ENCODE data around the gene B4GALT7.

Gene B4GALT7

DNA sequence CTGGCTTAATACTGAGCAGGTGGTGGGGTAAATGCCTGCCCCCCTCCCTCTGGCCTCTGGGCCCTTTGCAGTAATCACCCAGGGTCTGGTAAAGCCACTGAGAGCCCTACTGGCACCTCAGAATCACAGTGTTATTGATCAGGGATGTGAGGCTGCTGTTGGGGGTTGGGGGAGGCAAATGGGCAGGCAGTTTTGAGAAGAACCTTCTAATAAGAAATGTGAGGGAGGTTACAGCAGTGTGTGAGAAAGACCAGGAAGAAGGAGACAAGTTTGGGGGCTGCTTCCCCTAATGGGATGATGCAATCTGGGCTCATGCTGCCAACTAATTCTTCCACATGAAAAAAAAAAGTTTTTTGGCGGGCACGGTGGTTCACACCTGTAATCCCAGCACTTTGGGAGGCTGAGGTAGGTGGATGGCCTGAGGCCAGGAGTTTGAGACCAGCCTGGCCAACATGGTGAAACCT, 3.1 kb upstream of the B4GALT7 start:
- H4K20me1 ChIP-seq (ENCODE audit: insufficient read depth, low read length): peaks cover 16% of the 10 kb centered on the region
- H3K79me2 ChIP-seq (ENCODE audit: insufficient read depth, low read length): peaks cover 36% of the 10 kb centered on the region
- no peak for ATAC-seq (ENCODE audit: insufficient read depth, low read depth)

DNA sequence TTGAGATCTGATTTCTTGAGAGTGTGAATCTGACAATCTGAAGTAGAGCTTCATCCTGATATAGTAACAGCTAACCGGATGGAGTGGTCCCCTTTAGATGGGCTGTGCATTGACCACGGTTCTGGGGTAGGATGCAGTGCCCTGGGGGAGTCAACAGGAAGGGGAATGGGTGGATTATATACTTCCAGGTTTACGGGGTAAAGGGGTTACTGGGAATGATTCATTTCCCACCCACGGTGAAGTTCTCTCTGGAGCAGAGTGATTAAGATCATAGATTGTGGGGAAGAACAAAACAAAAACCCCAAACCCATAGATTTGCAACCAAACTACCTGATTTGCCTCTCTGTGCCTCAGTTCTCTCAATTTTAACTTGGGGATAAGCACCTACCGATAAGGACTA, 1.5 kb upstream of the B4GALT7 start:
- no peaks in the 10 kb centered on the region for H3K9me3 ChIP-seq (ENCODE audit: insufficient read depth, low read length, severe bottlenecking)
- DNase-seq (no peak), ATAC-seq (ENCODE audit: insufficient read depth, low read depth) (no peak)
- no peak overlapping the region for H3K4me2 ChIP-seq (ENCODE audit: insufficient read depth, low read length)
- H3K79me2 ChIP-seq (ENCODE audit: insufficient read depth, low read length): peaks cover 19% of the 10 kb centered on the region
- no peak overlapping the region for H3K9ac ChIP-seq (ENCODE audit: low read depth, low read length)
- H3K36me3 ChIP-seq (ENCODE audit: insufficient read depth, low read length): peaks cover 34% of the 10 kb centered on the region
- H3K4me1 ChIP-seq (ENCODE audit: insufficient read depth, low read length): peaks cover 39% of the 10 kb centered on the region
- TF ChIP-seq, protein P1, sequence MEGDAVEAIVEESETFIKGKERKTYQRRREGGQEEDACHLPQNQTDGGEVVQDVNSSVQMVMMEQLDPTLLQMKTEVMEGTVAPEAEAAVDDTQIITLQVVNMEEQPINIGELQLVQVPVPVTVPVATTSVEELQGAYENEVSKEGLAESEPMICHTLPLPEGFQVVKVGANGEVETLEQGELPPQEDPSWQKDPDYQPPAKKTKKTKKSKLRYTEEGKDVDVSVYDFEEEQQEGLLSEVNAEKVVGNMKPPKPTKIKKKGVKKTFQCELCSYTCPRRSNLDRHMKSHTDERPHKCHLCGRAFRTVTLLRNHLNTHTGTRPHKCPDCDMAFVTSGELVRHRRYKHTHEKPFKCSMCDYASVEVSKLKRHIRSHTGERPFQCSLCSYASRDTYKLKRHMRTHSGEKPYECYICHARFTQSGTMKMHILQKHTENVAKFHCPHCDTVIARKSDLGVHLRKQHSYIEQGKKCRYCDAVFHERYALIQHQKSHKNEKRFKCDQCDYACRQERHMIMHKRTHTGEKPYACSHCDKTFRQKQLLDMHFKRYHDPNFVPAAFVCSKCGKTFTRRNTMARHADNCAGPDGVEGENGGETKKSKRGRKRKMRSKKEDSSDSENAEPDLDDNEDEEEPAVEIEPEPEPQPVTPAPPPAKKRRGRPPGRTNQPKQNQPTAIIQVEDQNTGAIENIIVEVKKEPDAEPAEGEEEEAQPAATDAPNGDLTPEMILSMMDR (IDR thresholded peaks at IDR 0.05; ENCODE audit: borderline replicate concordance, extremely low read depth, low read length, poor library complexity, severe bottlenecking): no peak
- no peak overlapping the region for H2AFZ ChIP-seq (ENCODE audit: low read depth, low read length)
- H4K20me1 ChIP-seq (ENCODE audit: insufficient read depth, low read length): peaks cover 16% of the 10 kb centered on the region
- H3K27me3 ChIP-seq (ENCODE audit: insufficient read depth, low read length, poor library complexity): no peaks in the 10 kb centered on the region
- no peak overlapping the region for H3K4me3 ChIP-seq (ENCODE audit: low read depth in 1 of 2, low read length in 2 of 2)
- no peak overlapping the region for H3K27ac ChIP-seq (ENCODE audit: low read length)

More for the DNA sequence above, 3.1 kb upstream of the B4GALT7 start:
- H3K27me3 ChIP-seq (ENCODE audit: insufficient read depth, low read length, poor library complexity): no peaks in the 10 kb centered on the region
- H3K36me3 ChIP-seq (ENCODE audit: insufficient read depth, low read length): peaks cover 37% of the 10 kb centered on the region
- H3K27ac ChIP-seq (ENCODE audit: low read length): no peak overlapping the region
- H3K9ac ChIP-seq (ENCODE audit: low read depth, low read length): no peak overlapping the region
- H3K4me1 ChIP-seq (ENCODE audit: insufficient read depth, low read length): peaks cover 43% of the 10 kb centered on the region
- no peaks in the 10 kb centered on the region for H3K9me3 ChIP-seq (ENCODE audit: insufficient read depth, low read length, severe bottlenecking)
- H2AFZ ChIP-seq (ENCODE audit: low read depth, low read length): no peak overlapping the region
- no peak overlapping the region for H3K4me2 ChIP-seq (ENCODE audit: insufficient read depth, low read length)
- H3K4me3 ChIP-seq (ENCODE audit: low read depth in 1 of 2, low read length in 2 of 2): no peak overlapping the region
- no peak for DNase-seq
- no peak for TF ChIP-seq EZH2 (IDR thresholded peaks at IDR 0.05; ENCODE audit: borderline replicate concordance, low read depth, low read length, severe bottlenecking)

DNA sequence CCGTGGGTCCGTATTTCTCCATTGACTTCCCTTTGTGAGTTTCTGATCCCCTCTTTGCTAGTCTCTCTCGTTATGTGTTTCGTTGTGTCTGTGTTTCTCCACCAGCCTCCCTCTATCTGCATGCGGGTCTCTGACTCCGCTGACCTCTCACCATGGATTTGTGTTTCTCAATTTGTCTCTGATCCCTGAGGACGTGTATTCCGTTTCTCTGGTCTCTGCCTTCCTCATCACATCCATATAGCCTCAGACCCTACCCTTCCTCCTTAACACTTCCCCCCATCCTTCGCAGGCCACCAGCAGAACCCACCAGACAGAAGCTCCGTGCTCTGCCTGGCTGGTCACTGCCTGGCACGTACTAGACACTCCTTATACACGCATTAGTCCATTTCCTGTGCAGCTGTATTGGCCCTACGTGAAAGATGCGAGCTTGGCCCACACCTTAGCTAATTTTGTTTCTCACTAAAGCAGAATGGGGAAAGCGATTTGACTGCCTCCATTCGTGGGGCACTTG, 631 bp downstream of the B4GALT7 start:
- no peaks in the 10 kb centered on the region for H3K27me3 ChIP-seq (ENCODE audit: insufficient read depth, low read length, poor library complexity)
- DNase-seq: no peak

DNA sequence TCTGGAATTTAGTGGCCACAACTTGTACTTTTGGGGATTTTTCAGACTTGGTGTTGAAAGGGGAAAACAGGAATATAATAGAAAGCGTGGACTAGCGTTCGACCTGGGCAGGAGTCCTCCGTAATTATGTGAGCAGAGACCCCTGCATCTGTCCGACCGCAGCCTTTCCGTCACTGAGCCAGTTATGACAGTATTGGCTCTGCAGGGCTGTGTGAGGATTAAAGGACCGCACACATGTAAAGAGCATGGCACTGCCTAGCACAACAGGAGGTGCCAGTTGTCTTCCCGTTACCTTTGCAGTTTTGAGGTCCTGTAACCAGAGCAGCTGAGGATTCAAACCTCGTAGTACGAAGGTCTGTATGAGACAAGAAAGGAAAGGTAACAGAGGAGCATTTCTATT, 1.2 kb downstream of the B4GALT7 start:
- H3K27me3 ChIP-seq (ENCODE audit: insufficient read depth, low read length, poor library complexity): no peaks in the 10 kb centered on the region
- H3K9ac ChIP-seq (ENCODE audit: low read depth, low read length): peak overlapping the region; percentile 91
- peak overlapping the region; percentile 75 for H3K27ac ChIP-seq (ENCODE audit: low read length)
- H4K20me1 ChIP-seq (ENCODE audit: insufficient read depth, low read length): peaks cover 8% of the 10 kb centered on the region; the same call in 1 of the 2 replicates
- H3K9me3 ChIP-seq (ENCODE audit: insufficient read depth, low read length, severe bottlenecking): no peaks in the 10 kb centered on the region
- H3K4me1 ChIP-seq (ENCODE audit: insufficient read depth, low read length): peaks cover 29% of the 10 kb centered on the region
- H2AFZ ChIP-seq (ENCODE audit: low read depth, low read length): no peak overlapping the region
- H3K79me2 ChIP-seq (ENCODE audit: insufficient read depth, low read length): peaks cover 13% of the 10 kb centered on the region
- peak overlapping the region; percentile 52 to 83; a peak in 3 of 4 replicates for H3K4me3 ChIP-seq (ENCODE audit: low read depth in 1 of 2, low read length in 2 of 2)
- DNase-seq (no peak), ATAC-seq (ENCODE audit: insufficient read depth, low read depth) (no peak)
- TF ChIP-seq EZH2 (IDR thresholded peaks at IDR 0.05; ENCODE audit: borderline replicate concordance, low read depth, low read length, severe bottlenecking): no peak
- TF ChIP-seq, protein P1 (IDR thresholded peaks at IDR 0.05; ENCODE audit: borderline replicate concordance, extremely low read depth, low read length, poor library complexity, severe bottlenecking): no peak
- peak overlapping the region; percentile 96 for H3K4me2 ChIP-seq (ENCODE audit: insufficient read depth, low read length)
- peaks cover 7% of the 10 kb centered on the region for H3K36me3 ChIP-seq (ENCODE audit: insufficient read depth, low read length)

More for the DNA sequence above, 631 bp downstream of the B4GALT7 start:
- TF ChIP-seq, protein P1 (IDR thresholded peaks at IDR 0.05; ENCODE audit: borderline replicate concordance, extremely low read depth, low read length, poor library complexity, severe bottlenecking): no peak
- no peak for TF ChIP-seq EZH2 (IDR thresholded peaks at IDR 0.05; ENCODE audit: borderline replicate concordance, low read depth, low read length, severe bottlenecking)
- Histone ChIP-seq H2AFZ (ENCODE audit: low read depth, low read length) (peak overlapping the region; percentile 76), H3K9me3 (ENCODE audit: insufficient read depth, low read length, severe bottlenecking) (no peaks in the 10 kb centered on the region), H3K27ac (ENCODE audit: low read length) (peak overlapping the region; percentile 75), H3K36me3 (ENCODE audit: insufficient read depth, low read length) (peaks cover 13% of the 10 kb centered on the region), H3K4me1 (ENCODE audit: insufficient read depth, low read length) (peaks cover 29% of the 10 kb centered on the region), H3K4me3 (ENCODE audit: low read depth in 1 of 2, low read length in 2 of 2) (peak overlapping the region; percentile 52 to 83; a peak in 3 of 4 replicates), H3K79me2 (ENCODE audit: insufficient read depth, low read length) (peaks cover 13% of the 10 kb centered on the region), H4K20me1 (ENCODE audit: insufficient read depth, low read length) (peaks cover 7% of the 10 kb centered on the region), H3K9ac (ENCODE audit: low read depth, low read length) (peak overlapping the region; percentile 91), H3K4me2 (ENCODE audit: insufficient read depth, low read length) (peak overlapping the region; percentile 96)
- peak; percentile 10; the same call in 2 of the 3 replicates for ATAC-seq (ENCODE audit: insufficient read depth, low read depth)
